ENCODE results near the gene AHCYL2. TPM values are rescaled to one million over a fixed set of nuclear protein-coding genes. Genes with fewer than 3 reads are reported as not detected.

AHCYL2 gene
- total RNA-seq, 1 donor from 2014 or later = 6.0 TPM

GRCh38 chr7:129375141-129375938 lies 150.5 kb downstream of the AHCYL2 start:
- no peak for DNase-seq

DNA sequence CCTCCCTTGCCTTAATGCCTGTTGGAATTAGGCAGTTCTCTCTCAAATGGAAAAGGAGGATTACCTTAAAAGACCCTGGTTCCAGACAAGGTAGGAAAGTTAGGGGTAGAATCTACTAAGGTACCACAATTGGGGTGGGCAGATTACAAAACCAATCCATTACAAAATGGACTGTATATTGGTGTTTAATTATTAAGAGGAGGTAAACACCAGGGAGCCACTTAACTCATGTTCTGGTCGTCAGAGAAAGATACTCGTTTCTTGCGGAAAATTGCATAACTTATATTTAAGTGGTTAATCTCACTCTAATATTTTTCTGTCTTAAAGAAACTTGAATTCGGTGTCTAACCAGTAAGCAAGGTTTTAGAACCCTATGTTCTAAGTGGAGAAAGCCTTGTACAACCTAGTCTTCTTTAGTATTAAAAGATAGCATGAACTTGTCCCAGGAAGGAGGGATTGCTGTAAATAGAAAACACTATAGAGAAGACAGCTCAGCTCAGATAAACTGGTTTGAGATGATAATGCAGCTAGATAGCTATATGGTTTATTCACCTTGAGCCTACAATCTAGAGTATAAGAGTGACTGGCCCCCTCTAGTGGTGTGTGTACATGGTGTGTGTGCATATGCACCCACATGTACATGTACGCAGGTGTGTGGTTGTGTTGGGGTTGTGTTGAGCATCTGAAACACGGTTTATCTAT lies 151.4 kb downstream of the AHCYL2 start:
- Histone ChIP-seq H3K36me3 (peaks cover 4% of the 10 kb centered on the region), H3K27ac (replicated peaks) (no peak overlapping the region), H3K9me3 (replicated peaks) (no peaks in the 10 kb centered on the region), H3K4me3 (no peak overlapping the region), H3K27me3 (ENCODE audit: low read depth) (no peaks in the 10 kb centered on the region), H3K4me1 (peaks cover 3% of the 10 kb centered on the region)
- intact Hi-C loops (cut with micrococcal nuclease) = no loop called here
- no peak for DNase-seq
- TF ChIP-seq CTCF (IDR thresholded peaks at IDR 0.05; ENCODE audit: borderline replicate concordance) = peak; percentile 62

More at GRCh38 chr7:129375141-129375938, 150.5 kb downstream of the AHCYL2 start:
- intact Hi-C loops (cut with micrococcal nuclease) = no loop called here
- Histone ChIP-seq H3K9me3 (replicated peaks) (no peaks in the 10 kb centered on the region), H3K27ac (replicated peaks) (no peak overlapping the region), H3K4me1 (peaks cover 3% of the 10 kb centered on the region), H3K4me3 (no peak overlapping the region), H3K36me3 (peaks cover 3% of the 10 kb centered on the region), H3K27me3 (ENCODE audit: low read depth) (no peaks in the 10 kb centered on the region)
- no peak for TF ChIP-seq CTCF (IDR thresholded peaks at IDR 0.05; ENCODE audit: borderline replicate concordance)

DNA sequence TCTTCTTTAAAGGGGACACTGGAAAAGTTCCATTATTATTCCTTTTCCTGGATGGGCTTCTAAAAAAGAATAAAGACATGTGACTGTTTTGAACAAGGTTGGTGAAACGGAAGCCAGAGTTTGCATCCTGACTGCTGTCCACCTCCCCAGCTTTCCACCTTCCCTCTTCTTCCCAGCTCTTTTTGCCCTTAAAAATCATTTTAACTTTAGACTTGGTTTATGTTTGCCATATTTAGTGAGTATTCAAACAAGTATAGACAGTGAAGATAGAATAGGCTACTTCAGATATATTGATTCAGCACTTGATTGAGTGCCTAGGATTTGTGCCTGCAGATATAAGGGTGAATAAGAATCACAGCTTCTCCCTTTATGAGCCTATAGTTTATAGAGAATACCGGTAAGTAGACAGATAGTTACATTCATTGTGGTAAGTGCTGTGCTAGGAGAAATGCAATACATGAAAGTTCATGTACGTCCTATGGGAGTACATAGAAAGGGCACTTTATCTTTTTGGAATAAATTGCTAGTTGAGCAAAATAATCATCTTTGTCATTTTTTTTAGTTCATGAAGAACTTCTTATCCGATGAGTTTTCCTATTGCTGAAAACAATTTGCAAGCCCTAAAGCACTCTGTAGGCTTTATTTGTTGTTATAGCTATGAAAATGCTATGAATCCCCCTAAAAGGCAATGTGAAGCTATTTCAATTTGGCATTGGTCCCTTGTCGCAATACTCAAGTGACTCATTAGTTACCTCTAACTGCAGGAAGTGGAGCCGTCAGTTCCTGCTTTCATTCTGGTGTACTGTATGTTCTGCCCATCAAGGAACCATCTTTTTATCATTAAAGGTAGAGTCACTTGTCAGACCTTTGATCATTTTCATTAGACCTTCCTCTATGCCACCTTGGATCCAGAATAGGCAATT lies 152.2 kb downstream of the AHCYL2 start:
- intact Hi-C loops (cut with micrococcal nuclease) = no loop called here

GRCh38 chr7:129381710-129382484 lies 157.1 kb downstream of the AHCYL2 start:
- intact Hi-C loops (cut with micrococcal nuclease) = no loop called here
- DNase-seq = no peak
- H3K9me3 ChIP-seq (replicated peaks) = no peaks in the 10 kb centered on the region
- no peaks in the 10 kb centered on the region for H3K4me1 ChIP-seq
- H3K36me3 ChIP-seq = peaks cover 4% of the 10 kb centered on the region
- H3K4me3 ChIP-seq = no peak overlapping the region
- no peak overlapping the region for H3K27ac ChIP-seq (replicated peaks)
- no peak for TF ChIP-seq CTCF (IDR thresholded peaks at IDR 0.05; ENCODE audit: borderline replicate concordance)
- H3K27me3 ChIP-seq (ENCODE audit: low read depth) = no peaks in the 10 kb centered on the region

More for the DNA sequence above, 152.2 kb downstream of the AHCYL2 start:
- no peak overlapping the region for H3K27ac ChIP-seq (replicated peaks)
- H3K4me3 ChIP-seq = no peak overlapping the region
- no peak for DNase-seq
- no peaks in the 10 kb centered on the region for H3K27me3 ChIP-seq (ENCODE audit: low read depth)
- peaks cover 4% of the 10 kb centered on the region for H3K36me3 ChIP-seq
- no peak for TF ChIP-seq CTCF (IDR thresholded peaks at IDR 0.05; ENCODE audit: borderline replicate concordance)
- peaks cover 3% of the 10 kb centered on the region for H3K4me1 ChIP-seq
- no peaks in the 10 kb centered on the region for H3K9me3 ChIP-seq (replicated peaks)
